Measurements from ENCODE around the gene FLRT1.

The FLRT1 gene, protein sequence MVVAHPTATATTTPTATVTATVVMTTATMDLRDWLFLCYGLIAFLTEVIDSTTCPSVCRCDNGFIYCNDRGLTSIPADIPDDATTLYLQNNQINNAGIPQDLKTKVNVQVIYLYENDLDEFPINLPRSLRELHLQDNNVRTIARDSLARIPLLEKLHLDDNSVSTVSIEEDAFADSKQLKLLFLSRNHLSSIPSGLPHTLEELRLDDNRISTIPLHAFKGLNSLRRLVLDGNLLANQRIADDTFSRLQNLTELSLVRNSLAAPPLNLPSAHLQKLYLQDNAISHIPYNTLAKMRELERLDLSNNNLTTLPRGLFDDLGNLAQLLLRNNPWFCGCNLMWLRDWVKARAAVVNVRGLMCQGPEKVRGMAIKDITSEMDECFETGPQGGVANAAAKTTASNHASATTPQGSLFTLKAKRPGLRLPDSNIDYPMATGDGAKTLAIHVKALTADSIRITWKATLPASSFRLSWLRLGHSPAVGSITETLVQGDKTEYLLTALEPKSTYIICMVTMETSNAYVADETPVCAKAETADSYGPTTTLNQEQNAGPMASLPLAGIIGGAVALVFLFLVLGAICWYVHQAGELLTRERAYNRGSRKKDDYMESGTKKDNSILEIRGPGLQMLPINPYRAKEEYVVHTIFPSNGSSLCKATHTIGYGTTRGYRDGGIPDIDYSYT

DNA sequence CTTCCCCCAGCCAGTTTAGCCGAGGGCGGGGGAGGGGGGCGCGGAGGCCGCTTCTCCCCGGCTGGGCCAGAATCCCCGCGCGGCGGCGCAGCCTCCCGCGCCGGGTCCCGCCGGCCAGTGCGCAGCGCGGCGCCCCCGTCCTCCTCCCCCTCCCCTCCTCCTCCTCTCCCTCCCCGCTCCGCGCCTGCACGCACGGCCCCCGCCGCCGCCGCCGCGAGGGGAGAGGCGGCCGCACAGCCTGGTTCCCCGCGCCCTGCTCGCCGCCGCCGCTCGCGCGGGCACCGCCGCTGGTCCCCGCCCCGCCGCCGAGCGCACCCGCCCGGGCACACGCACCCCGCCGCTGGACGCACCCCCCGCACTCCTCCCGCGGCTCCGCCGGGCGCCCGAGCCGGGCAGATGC, at the start of gene FLRT1:
Gene FLRT1 (plus strand): TSS at position 356 of the 400 bp plus-strand sequence. CDS start 80,337 bp downstream, outside the sequence.
- no peaks in the 10 kb centered on the region for H3K9me3 Mint-ChIP-seq
- ATAC-seq (no peak), DNase-seq (ENCODE audit: low spot score in 2 of 2) (no peak)
- peaks cover 15% of the 10 kb centered on the region for H3K4me1 Mint-ChIP-seq
- no peak within 1 kb of the TSS for H3K27ac Mint-ChIP-seq
- peak within 1 kb of the TSS; percentile 43 for H3K4me3 Mint-ChIP-seq
- peaks cover 4% of the 10 kb centered on the region for H3K36me3 Mint-ChIP-seq

DNA sequence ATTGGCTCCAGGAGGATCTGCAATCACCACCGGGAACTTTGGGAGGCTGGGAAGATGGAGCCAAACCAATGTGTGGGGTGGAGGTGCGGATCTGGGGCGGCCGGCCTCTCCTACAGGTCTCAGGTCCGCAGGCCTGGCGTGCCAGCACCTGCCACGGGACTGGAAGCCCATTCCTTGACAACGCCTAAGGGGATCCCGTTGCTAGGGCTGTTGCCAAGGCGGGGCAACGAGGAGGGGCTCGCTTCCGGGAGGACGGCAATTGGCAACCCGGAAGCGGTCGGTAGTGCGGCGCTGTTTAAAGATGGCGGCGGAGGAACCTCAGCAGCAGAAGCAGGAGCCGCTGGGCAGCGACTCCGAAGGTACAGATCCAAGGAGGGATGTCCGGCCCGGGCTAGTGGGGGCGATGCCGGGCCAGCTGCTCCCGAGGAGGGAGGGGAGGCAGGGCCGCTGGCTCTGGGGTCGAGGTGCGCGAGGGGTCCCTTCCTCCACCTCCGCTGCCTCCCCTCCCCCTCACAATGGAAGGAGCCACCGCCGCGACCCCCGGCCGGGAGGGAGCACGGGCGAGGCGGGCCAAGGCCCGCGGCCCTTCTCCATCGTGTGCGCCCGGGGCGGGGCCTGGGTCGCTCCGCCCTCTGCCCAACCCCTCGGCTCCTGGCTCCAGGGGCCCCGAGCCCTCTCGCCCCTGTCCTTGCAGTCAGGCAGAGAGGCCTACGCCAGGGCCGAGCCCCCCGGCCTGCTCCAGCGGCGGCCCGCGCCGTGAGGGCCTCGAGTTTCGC, 49.4 kb upstream of the FLRT1 start, which contains the start of gene OTUB1:
Gene OTUB1 (plus strand): TSS at position 283 of the 776 bp plus-strand sequence. CDS start 19 bp downstream, at position 302.
- Mint-ChIP-seq H3K27ac (peak within 1 kb of the TSS; percentile 99), H3K4me1 (peaks cover 32% of the 10 kb centered on the region), H3K4me3 (peak within 1 kb of the TSS; percentile 98), H3K9me3 (no peaks in the 10 kb centered on the region), H3K36me3 (peaks cover 57% of the 10 kb centered on the region)
- ATAC-seq, result peak; percentile 95
- peak; percentile 70 to 90 for DNase-seq (ENCODE audit: low spot score in 2 of 2)

DNA sequence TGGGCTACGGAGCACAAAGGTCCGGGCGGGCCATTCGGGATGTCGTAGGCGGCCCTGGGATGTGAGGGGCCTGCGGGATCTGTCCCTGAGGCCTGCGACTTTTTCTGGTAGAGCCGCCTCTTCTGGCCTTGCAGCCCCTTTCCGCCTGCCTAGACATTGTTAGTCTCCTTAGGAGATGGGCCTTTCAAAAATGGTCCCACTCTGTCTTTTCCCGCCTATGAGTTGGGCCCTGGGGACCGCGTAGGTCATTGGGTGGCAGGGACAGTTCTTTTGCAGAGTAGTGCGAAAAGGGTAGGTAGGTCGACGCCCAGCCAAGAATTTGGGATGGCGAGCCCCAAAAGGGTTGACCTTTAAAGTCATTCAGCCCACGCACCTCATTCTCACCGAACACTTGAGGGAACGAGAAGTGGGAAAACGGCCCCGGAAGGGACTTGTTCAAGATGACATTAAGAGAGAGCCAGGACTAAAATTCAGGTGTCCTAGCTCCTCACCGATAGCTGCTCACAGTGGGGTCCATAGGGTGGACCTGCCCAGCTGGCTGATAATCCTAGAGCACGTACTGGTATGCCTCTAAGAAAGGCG, 48.7 kb upstream of the FLRT1 start:
- no peak for DNase-seq (ENCODE audit: low spot score in 2 of 2)
- Mint-ChIP-seq H3K27ac (no peak overlapping the region), H3K9me3 (no peaks in the 10 kb centered on the region), H3K4me3 (peak overlapping the region; percentile 98), H3K4me1 (peaks cover 39% of the 10 kb centered on the region), H3K36me3 (peaks cover 63% of the 10 kb centered on the region)
- ATAC-seq, result no peak

DNA sequence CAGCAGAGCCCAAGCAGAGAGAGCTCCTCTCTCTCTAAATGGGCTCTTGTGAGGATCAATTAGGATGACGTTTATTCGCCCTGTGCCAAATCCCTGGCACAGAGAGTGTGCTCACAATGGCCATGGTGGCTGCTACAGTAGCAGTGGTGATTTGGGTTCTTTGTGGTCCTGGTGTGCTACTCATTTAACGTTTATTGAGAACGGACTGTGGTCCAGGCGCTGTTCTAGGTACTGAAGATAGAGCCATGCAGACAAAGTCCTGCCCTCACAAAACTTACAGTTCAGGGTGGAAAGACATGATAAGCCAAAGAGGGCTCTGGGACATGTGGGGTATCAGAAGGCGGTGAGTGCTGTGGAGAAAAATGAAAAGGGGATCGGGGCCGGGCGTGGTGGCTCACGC, 44.2 kb upstream of the FLRT1 start:
- H3K9me3 Mint-ChIP-seq, result no peaks in the 10 kb centered on the region
- peaks cover 46% of the 10 kb centered on the region for H3K4me1 Mint-ChIP-seq
- no peak for DNase-seq (ENCODE audit: low spot score in 2 of 2)
- peaks cover 86% of the 10 kb centered on the region for H3K36me3 Mint-ChIP-seq
- H3K4me3 Mint-ChIP-seq, result no peak overlapping the region
- no peak for ATAC-seq
- peak overlapping the region; percentile 26 for H3K27ac Mint-ChIP-seq

DNA sequence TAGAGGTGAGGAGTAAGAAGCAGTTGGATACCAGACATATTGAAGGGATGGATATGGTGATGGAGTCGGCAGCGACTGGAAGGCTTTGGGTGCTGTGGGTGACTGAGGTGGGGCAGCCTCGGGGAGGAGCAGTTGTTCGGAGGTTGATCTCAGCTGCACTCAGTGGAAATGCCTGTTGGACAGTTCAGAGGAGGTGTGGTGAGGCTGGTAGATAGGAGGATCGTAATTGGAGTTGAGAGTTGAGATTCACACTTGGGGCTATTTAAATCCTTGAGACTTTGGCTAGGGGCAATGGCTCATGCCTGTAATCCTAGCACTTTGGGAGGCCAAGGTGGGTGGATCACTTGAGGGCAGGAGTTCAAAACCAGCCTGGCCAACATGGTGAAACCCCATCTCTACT, 42.6 kb upstream of the FLRT1 start:
- DNase-seq (ENCODE audit: low spot score in 2 of 2) (no peak), ATAC-seq (no peak)
- no peaks in the 10 kb centered on the region for H3K9me3 Mint-ChIP-seq
- peak overlapping the region; percentile 16 for H3K27ac Mint-ChIP-seq
- no peak overlapping the region for H3K4me3 Mint-ChIP-seq
- peaks cover 48% of the 10 kb centered on the region for H3K4me1 Mint-ChIP-seq
- peaks cover 88% of the 10 kb centered on the region for H3K36me3 Mint-ChIP-seq

DNA sequence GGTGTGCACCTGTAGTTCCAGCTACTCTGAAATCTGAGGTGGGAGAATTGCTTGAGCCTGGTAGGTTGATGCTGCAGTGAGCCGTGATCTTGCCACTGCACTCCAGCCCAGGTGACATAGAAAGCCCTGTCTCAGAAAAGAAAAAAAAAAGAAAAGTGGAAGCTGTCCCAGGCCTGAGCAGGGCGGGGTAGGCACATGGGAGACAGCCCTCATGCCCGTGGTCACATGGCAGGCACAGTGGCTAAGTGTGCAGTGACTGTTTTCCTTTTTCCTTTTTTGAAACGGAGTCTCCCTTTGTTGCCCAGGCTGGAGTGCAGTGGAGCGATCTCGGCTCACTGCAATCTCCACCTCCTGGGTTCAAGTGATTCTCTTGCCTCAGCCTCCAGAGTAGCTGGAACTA, 41.7 kb upstream of the FLRT1 start:
- no peaks in the 10 kb centered on the region for H3K9me3 Mint-ChIP-seq
- ATAC-seq, result no peak
- DNase-seq (ENCODE audit: low spot score in 2 of 2), result no peak
- no peak overlapping the region for H3K4me3 Mint-ChIP-seq
- peaks cover 47% of the 10 kb centered on the region for H3K4me1 Mint-ChIP-seq
- no peak overlapping the region for H3K27ac Mint-ChIP-seq
- peaks cover 88% of the 10 kb centered on the region for H3K36me3 Mint-ChIP-seq

DNA sequence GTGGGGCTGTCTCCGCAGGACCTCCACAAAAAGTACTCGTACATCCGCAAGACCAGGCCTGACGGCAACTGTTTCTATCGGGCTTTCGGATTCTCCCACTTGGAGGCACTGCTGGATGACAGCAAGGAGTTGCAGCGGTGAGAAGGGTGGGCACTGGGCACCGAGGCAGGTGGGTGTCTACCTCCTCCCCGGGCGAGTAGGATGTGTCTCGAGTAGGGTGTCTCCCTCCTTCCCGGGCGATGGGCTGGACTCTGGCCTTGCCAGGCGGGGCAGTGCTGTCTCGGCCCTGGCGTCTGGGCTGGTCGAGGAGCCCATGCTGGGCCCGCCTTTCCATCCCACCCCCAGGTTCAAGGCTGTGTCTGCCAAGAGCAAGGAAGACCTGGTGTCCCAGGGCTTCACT, 39.2 kb upstream of the FLRT1 start:
- DNase-seq (ENCODE audit: low spot score in 2 of 2) (no peak), ATAC-seq (no peak)
- peaks cover 63% of the 10 kb centered on the region for H3K36me3 Mint-ChIP-seq
- no peaks in the 10 kb centered on the region for H3K9me3 Mint-ChIP-seq
- no peak overlapping the region for H3K27ac Mint-ChIP-seq
- no peak overlapping the region for H3K4me3 Mint-ChIP-seq
- H3K4me1 Mint-ChIP-seq, result peaks cover 45% of the 10 kb centered on the region

DNA sequence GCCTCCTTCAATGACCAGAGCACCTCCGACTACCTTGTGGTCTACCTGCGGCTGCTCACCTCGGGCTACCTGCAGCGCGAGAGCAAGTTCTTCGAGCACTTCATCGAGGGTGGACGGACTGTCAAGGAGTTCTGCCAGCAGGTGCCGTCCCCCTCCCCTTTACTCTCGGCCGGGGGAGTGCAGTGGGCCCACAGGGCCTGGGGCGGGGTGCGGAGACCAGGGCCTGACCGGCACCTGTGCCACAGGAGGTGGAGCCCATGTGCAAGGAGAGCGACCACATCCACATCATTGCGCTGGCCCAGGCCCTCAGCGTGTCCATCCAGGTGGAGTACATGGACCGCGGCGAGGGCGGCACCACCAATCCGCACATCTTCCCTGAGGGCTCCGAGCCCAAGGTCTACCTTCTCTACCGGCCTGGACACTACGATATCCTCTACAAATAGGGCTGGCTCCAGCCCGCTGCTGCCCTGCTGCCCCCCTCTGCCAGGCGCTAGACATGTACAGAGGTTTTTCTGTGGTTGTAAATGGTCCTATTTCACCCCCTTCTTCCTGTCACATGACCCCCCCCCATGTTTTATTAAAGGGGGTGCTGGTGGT, 38.5 kb upstream of the FLRT1 start:
- H3K9me3 Mint-ChIP-seq, result no peaks in the 10 kb centered on the region
- H3K27ac Mint-ChIP-seq, result peak overlapping the region; percentile 83
- ATAC-seq (no peak), DNase-seq (ENCODE audit: low spot score in 2 of 2) (no peak)
- H3K4me3 Mint-ChIP-seq, result no peak overlapping the region
- peaks cover 44% of the 10 kb centered on the region for H3K4me1 Mint-ChIP-seq
- peaks cover 56% of the 10 kb centered on the region for H3K36me3 Mint-ChIP-seq

DNA sequence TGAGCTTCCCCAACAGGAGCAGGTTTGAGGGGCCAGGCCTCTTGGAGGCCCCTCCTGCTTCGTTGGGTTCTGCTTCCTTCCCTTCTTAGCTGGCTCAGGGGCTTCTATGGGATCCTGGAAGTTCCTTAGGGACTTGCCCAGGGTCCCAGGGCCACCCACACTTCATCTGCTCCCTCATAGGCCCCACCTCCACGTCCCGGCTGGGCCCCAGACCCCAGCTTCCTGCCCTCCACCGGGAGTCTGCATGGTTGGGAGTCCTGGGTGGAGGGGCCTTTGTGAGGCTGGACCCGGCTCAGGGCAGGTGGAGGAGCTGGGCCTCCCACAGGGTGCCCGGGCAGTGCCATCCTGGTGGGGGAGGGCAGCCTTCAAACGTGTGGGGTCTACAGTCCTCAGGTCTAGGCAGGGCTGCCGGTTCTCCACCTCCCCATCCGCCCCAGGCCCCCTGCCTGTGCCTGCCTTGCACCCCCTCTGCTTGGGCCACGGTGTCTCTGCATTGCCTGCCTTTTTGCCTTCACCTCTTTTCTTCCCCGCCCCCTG, 37.9 kb upstream of the FLRT1 start:
- H3K27ac Mint-ChIP-seq, result peak overlapping the region; percentile 83
- H3K9me3 Mint-ChIP-seq, result no peaks in the 10 kb centered on the region
- no peak overlapping the region for H3K4me3 Mint-ChIP-seq
- peaks cover 49% of the 10 kb centered on the region for H3K36me3 Mint-ChIP-seq
- H3K4me1 Mint-ChIP-seq, result peaks cover 41% of the 10 kb centered on the region
- ATAC-seq, result no peak
- no peak for DNase-seq (ENCODE audit: low spot score in 2 of 2)

DNA sequence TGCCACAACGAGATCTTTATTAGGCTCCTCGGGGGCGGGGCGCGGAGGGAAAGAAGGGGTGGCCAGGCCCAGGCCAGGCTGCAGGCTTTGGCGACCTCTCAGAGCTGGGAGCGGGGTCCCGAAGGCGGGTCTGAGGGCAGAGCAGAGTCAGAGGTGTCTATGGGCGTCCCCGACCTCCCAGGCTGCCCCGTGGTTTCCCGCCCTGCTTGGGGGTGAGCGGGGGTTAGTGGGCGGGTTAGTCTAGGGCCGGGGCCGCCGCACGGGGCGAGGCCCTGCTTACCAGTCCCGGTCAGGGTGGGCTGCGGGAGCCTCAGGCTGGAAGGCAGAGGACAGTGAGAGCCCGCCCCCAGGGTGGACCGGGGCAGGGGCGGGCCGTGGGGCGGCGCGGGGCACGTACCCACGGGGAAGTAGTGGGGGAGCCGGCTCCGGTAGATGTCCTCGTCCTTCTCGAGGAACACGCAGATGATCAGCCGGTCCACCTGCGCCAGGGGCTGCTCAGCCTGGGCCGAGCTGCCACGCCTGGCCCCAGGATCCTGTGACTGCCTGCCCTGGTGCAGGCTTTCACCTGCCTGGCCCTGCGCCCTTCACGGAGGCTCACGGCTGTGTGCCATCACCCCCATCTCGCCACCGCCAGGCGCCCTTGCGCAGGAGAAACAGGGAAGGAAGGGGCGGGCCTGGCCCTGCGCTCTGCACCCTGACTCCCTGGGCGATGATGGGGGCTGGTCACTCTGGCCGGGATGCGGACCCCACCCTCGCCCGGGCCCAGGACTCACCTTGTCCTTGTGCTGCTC, 37.0 kb upstream of the FLRT1 start:
- no peaks in the 10 kb centered on the region for H3K9me3 Mint-ChIP-seq
- DNase-seq (ENCODE audit: low spot score in 2 of 2) (no peak), ATAC-seq (no peak)
- H3K4me1 Mint-ChIP-seq, result peaks cover 36% of the 10 kb centered on the region
- H3K36me3 Mint-ChIP-seq, result peaks cover 41% of the 10 kb centered on the region
- H3K4me3 Mint-ChIP-seq, result peak overlapping the region; percentile 50
- H3K27ac Mint-ChIP-seq, result peak overlapping the region; percentile 83

DNA sequence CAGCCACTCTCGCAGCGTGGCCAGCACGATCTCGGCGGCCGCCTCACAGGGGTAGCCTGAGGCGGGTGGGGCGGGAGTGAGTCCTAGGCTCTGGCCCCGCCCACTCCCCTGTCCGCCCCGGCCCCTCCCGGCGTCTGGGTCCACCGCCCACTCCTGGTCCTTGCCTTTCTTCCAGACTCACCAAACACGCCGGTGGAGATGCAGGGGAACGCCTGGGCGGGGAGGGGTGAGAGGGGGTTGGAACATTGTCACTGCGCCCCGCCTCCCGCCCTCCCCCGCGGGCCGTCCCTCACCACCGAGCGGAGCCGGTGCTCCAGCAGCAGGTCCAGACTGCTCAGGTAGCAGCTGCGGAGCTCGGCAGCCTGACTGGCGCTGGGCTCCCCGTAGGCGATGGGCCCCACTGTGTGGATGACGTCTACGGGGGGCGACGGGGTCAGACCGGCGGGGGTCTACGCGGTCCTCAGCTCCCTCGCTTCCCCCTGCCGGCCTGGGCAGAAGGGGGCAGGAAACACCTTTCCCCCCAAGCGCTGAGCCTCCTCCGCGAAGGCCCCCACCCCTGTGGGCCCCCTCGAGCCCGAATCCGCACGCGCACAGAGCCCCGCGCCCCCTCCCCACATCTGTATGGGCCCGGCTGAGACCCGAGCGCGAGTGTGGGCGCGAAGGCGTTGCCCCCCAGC, 36.2 kb upstream of the FLRT1 start:
- ATAC-seq (peak; percentile 62), DNase-seq (ENCODE audit: low spot score in 2 of 2) (peak; percentile 48 to 68)
- H3K4me3 Mint-ChIP-seq, result peak overlapping the region; percentile 50
- H3K9me3 Mint-ChIP-seq, result no peaks in the 10 kb centered on the region
- no peak overlapping the region for H3K27ac Mint-ChIP-seq
- H3K4me1 Mint-ChIP-seq, result peaks cover 32% of the 10 kb centered on the region
- peaks cover 33% of the 10 kb centered on the region for H3K36me3 Mint-ChIP-seq

DNA sequence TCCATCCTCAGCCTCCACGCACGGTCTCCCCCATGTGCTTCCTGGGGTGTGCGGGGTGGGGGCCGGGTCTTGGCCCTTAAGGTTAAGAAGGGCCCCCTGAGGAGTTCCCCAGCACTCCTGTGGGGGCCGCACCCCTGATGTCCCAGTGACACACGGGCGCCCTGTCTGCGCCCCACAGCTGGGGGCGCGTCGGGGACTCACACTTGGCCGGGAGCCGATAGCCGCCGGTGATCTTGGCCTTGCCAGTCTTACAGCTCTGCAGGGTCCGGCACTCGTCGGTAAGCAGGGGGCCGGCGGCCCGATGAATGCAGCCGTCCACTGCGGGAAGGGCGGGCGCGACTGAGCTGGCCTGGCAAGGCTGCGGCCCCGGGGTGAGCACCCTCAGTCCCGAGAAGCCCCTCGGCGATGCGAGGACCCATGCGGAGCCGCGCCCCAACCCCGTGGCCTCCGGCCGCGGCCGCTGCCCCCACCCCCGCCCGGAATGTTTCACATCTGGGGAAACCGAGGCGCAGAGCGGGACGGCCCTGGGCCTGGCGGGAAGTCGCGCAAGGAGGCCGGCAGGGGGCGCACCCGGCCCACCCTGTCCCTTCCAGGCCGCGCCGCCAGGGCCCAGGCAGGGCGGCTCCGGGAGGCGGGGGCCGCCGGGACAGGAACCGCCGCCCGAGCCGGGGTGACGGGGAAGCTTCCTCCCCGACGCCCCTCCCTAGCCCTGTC, 35.5 kb upstream of the FLRT1 start:
- peak; percentile 84 for ATAC-seq
- no peak overlapping the region for H3K27ac Mint-ChIP-seq
- H3K9me3 Mint-ChIP-seq, result no peaks in the 10 kb centered on the region
- peak; percentile 68 to 84 for DNase-seq (ENCODE audit: low spot score in 2 of 2)
- H3K36me3 Mint-ChIP-seq, result peaks cover 26% of the 10 kb centered on the region
- peaks cover 26% of the 10 kb centered on the region for H3K4me1 Mint-ChIP-seq
- peak overlapping the region; percentile 50 for H3K4me3 Mint-ChIP-seq
